ENCODE data around the gene DISP1. TPM values are rescaled to one million over a fixed set of nuclear protein-coding genes. Genes with fewer than 3 reads are reported as not detected.

DISP1 gene
- total RNA-seq, 2 experiments from 2014 or later: 1.4 to 1.6 TPM

DNA sequence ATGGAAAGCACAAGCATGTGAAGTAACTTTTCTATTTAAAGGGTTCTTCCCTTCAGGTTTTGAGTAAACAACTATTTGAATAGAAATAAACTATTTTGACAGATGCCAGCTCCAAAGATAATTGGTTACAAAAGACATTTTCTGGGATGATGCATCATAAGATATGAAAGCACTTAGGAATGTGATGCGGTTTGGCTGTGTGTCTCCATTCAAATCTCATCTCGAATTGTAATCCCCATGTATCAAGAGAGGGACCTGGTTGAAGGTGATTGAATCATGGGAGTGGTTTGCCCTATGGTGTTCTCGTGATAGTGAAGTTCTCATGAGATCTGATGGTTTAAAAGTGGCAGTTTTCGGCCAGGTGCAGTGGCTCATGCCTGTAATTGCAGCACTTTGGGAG is 6.4 kb downstream of the DISP1 start:
- Mint-ChIP-seq H3K4me3 (no peak overlapping the region), H3K36me3 (ENCODE audit: low read depth) (no peaks in the 10 kb centered on the region), H3K9me3 (no peaks in the 10 kb centered on the region), H3K27me3 (no peaks in the 10 kb centered on the region), H3K4me1 (ENCODE audit: low read depth) (peaks cover 23% of the 10 kb centered on the region), H3K27ac (no peak overlapping the region)
- DNase-seq (no peak), ATAC-seq (ENCODE audit: poor library complexity) (no peak)
- intact Hi-C loops (cut with DNase I, micrococcal nuclease): no loop called here
- ChIA-PET POLR2A (no interaction called here), CTCF (no interaction called here)
- no peaks in the 10 kb centered on the region for H3K4me1 ChIP-seq (ENCODE audit: insufficient read depth, low read length)
- H3K27ac ChIP-seq (ENCODE audit: low read depth in 1 of 2, low read length in 2 of 2): no peak overlapping the region
- H3K36me3 ChIP-seq (ENCODE audit: insufficient read depth, low read length): no peaks in the 10 kb centered on the region
- no peaks in the 10 kb centered on the region for H3K27me3 ChIP-seq (ENCODE audit: control insufficient read depth in 1 of 2, insufficient read depth in 2 of 2, low read length in 2 of 2)
- no peaks in the 10 kb centered on the region for H3K9me3 ChIP-seq (ENCODE audit: control insufficient read depth in 1 of 2, insufficient read depth in 1 of 2, low read length in 2 of 2)
- TF ChIP-seq CTCF (IDR thresholded peaks at IDR 0.05): no peak
- H3K4me3 ChIP-seq (ENCODE audit: low read length): no peak overlapping the region

- POLR2A ChIA-PET: interaction anchor here (0.7 kb wide), 1 partner anchor 25 kb away, joined by 5 read pairs; no protein-coding TSS in a partner anchor
- no peak for ATAC-seq (ENCODE audit: poor library complexity)
- H3K4me1 Mint-ChIP-seq (ENCODE audit: low read depth): peaks cover 10% of the 10 kb centered on the region
Observed at GRCh38 chr1:222823695-222824094, 8.9 kb downstream of the DISP1 start.

DNA sequence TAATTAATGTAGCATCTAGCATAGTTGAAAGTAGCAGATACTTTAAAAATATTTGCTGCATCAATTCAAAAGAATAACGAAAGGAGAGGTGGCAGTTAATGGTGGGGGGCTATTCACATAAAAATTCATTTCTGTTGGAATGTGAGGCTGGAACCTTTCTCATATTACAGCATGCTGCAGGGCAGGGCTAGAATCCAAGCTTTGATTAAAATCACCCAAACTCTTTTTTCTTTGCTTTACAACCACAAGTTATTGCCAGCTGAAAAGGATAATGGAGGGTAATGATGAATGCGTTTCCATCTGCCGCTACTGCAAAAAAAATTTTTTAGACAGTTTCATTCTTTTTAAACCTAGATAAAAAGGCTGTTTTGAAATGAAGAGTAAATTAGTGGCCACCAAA is 9.8 kb downstream of the DISP1 start:
- no peak overlapping the region for H3K27ac Mint-ChIP-seq
- no peak for TF ChIP-seq CTCF (IDR thresholded peaks at IDR 0.05)
- POLR2A ChIA-PET: interaction anchor here (0.7 kb wide), 1 partner anchor 26 kb away, joined by 5 read pairs; no protein-coding TSS in a partner anchor

More at GRCh38 chr1:222823695-222824094, 8.9 kb downstream of the DISP1 start:
- DNase-seq: no peak
- intact Hi-C loops (cut with DNase I, micrococcal nuclease): no loop called here
- Histone ChIP-seq H3K27ac (ENCODE audit: low read depth in 1 of 2, low read length in 2 of 2) (no peak overlapping the region), H3K4me3 (ENCODE audit: low read length) (no peak overlapping the region), H3K4me1 (ENCODE audit: insufficient read depth, low read length) (no peaks in the 10 kb centered on the region), H3K9me3 (ENCODE audit: control insufficient read depth in 1 of 2, insufficient read depth in 1 of 2, low read length in 2 of 2) (no peaks in the 10 kb centered on the region), H3K36me3 (ENCODE audit: insufficient read depth, low read length) (no peaks in the 10 kb centered on the region), H3K27me3 (ENCODE audit: control insufficient read depth in 1 of 2, insufficient read depth in 2 of 2, low read length in 2 of 2) (no peaks in the 10 kb centered on the region)
- H3K27ac Mint-ChIP-seq: no peak overlapping the region
- no peaks in the 10 kb centered on the region for H3K36me3 Mint-ChIP-seq (ENCODE audit: low read depth)
- no peak overlapping the region for H3K4me3 Mint-ChIP-seq
- no peak for TF ChIP-seq CTCF (IDR thresholded peaks at IDR 0.05)
- no peaks in the 10 kb centered on the region for H3K27me3 Mint-ChIP-seq
- H3K9me3 Mint-ChIP-seq: no peaks in the 10 kb centered on the region
- CTCF ChIA-PET: no interaction called here

More for the DNA sequence above, 9.8 kb downstream of the DISP1 start:
- H3K4me3 Mint-ChIP-seq: no peak overlapping the region
- Histone ChIP-seq H3K27ac (ENCODE audit: low read depth in 1 of 2, low read length in 2 of 2) (no peak overlapping the region), H3K36me3 (ENCODE audit: insufficient read depth, low read length) (no peaks in the 10 kb centered on the region), H3K4me3 (ENCODE audit: low read length) (no peak overlapping the region), H3K4me1 (ENCODE audit: insufficient read depth, low read length) (no peaks in the 10 kb centered on the region), H3K27me3 (ENCODE audit: control insufficient read depth in 1 of 2, insufficient read depth in 2 of 2, low read length in 2 of 2) (no peaks in the 10 kb centered on the region), H3K9me3 (ENCODE audit: control insufficient read depth in 1 of 2, insufficient read depth in 1 of 2, low read length in 2 of 2) (no peaks in the 10 kb centered on the region)
- no peaks in the 10 kb centered on the region for H3K36me3 Mint-ChIP-seq (ENCODE audit: low read depth)
- DNase-seq (no peak), ATAC-seq (ENCODE audit: poor library complexity) (no peak)
- no peaks in the 10 kb centered on the region for H3K27me3 Mint-ChIP-seq
- intact Hi-C loops (cut with DNase I, micrococcal nuclease): no loop called here
- peaks cover 10% of the 10 kb centered on the region for H3K4me1 Mint-ChIP-seq (ENCODE audit: low read depth)
- CTCF ChIA-PET: no interaction called here
- H3K9me3 Mint-ChIP-seq: no peaks in the 10 kb centered on the region
